SU-DHL-6 (cell line): ENCODE data around the gene HS6ST1.

ENCODE experiments used
- H2AFZ ChIP-seq: fragments of 200-600 bp; sonication (generic); 2 replicates; pipeline ENCODE4 v1.6.1; 2014; ENCODE audit warnings: low read depth, mild to moderate bottlenecking, moderate library complexity, mixed read lengths, antibody characterized with exemption, low read length; ENCODE audit not compliant: severe bottlenecking
- H3F3A ChIP-seq: fragments of 200-600 bp; shearing (Covaris generic); 2 replicates; pipeline ENCODE4 v1.6.0; 2016; ENCODE audit warnings: antibody characterized with exemption, mild to moderate bottlenecking; ENCODE audit not compliant: insufficient read depth
- H3K27ac ChIP-seq: fragments of 200-600 bp; sonication (generic); 2 replicates; pipeline ENCODE4 v1.5.1; 2016; ENCODE audit warnings: low read depth, mild to moderate bottlenecking, low read length, moderate library complexity, mixed read lengths
- H3K27me3 ChIP-seq: fragments of 200-600 bp; sonication (generic), shearing (Covaris generic); 2 replicates; pipeline ENCODE4 v1.6.0; 2014; ENCODE audit warnings: mild to moderate bottlenecking, low read length
- H3K36me3 ChIP-seq: fragments of 200-600 bp; sonication (generic); 2 replicates; pipeline ENCODE4 v1.6.1; 2014; ENCODE audit warnings: mild to moderate bottlenecking, low read length, mixed read lengths
- H3K4me2 ChIP-seq: fragments of 300-600, 200-600 bp; shearing (Covaris generic), sonication (generic); 2 replicates; pipeline ENCODE4 v1.6.0; 2014; ENCODE audit warnings: low read length, low read depth, mild to moderate bottlenecking; ENCODE audit not compliant: poor library complexity, severe bottlenecking
- H3K4me3 ChIP-seq: fragments of 200-600 bp; sonication (generic); 2 replicates; pipeline ENCODE4 v1.5.1; 2014; ENCODE audit warnings: antibody characterized with exemption, low read length, mild to moderate bottlenecking, mixed read lengths; ENCODE audit not compliant: insufficient read depth, poor library complexity, severe bottlenecking
- H3K79me2 ChIP-seq: fragments of 200-600 bp; sonication (generic); 2 replicates; pipeline ENCODE4 v1.6.1; 2014; ENCODE audit warnings: mild to moderate bottlenecking, low read length, moderate library complexity; ENCODE audit not compliant: insufficient read depth
- H3K9ac ChIP-seq: fragments of 200-600 bp; sonication (generic); 2 replicates; pipeline ENCODE4 v1.7.0; 2014; ENCODE audit warnings: mild to moderate bottlenecking, low read length
- H3K9me2 ChIP-seq: fragments of 200-600 bp; sonication (generic); replicated peaks from 2 replicates; pipeline ENCODE4 v1.6.1; 2014; ENCODE audit warnings: low read length; ENCODE audit not compliant: insufficient read depth
- H3K9me3 ChIP-seq: fragments of 200-600 bp; sonication (generic); 2 replicates; pipeline ENCODE4 v1.6.1; 2014; ENCODE audit warnings: low read length, mixed read lengths; ENCODE audit not compliant: insufficient read depth
- H4K20me1 ChIP-seq: fragments of 200-600 bp; sonication (generic); 2 replicates; pipeline ENCODE4 v1.6.1; 2014; ENCODE audit warnings: low read depth, mild to moderate bottlenecking, antibody characterized with exemption, low read length, moderate library complexity, mixed read lengths
- EZH2phosphoT487 ChIP-seq: fragments of 200-600 bp; sonication (generic), shearing (Covaris generic); conservative IDR thresholded peaks from 2 replicates; pipeline ENCODE4 v1.6.1; 2018; ENCODE audit warnings: mild to moderate bottlenecking, antibody characterized with exemption, low read length, moderate library complexity, mixed read lengths
- TF ChIP-seq, protein P1 (sequence below): fragments of 200-600 bp; sonication (generic); IDR thresholded peaks from one replicate; pipeline ENCODE4 v1.5.1; 2017; ENCODE audit warnings: antibody characterized with exemption, mild to moderate bottlenecking, low read length, moderate library complexity; ENCODE audit not compliant: insufficient read depth, poor library complexity, severe bottlenecking

Gene HS6ST1

DNA sequence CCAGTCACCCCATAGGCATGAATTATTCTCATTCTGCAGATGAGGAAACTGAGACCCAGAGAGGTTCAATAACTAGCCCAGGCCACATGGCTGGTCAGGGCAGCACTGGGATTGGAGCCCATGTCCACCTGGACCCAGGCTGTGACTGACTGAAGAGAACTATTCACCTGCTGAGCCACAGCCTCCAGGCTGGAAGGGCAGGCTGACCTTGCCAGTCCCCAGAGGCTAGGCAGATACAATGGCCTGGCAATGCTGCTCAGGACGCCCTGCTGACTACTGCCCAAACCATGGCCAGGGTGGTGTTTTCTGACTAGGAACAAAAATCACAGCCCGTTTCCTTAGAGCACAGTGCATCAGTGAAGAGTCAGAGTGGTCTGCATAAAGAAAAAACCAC lies 36.8 kb downstream of the HS6ST1 start:
- no peak overlapping the region for H2AFZ ChIP-seq
- no peaks in the 10 kb centered on the region for H3K9me2 ChIP-seq
- no peaks in the 10 kb centered on the region for H3K27me3 ChIP-seq
- no peak overlapping the region for H3K4me3 ChIP-seq
- no peaks in the 10 kb centered on the region for H3K36me3 ChIP-seq
- H3K27ac ChIP-seq, result no peak overlapping the region
- TF ChIP-seq, protein P1, sequence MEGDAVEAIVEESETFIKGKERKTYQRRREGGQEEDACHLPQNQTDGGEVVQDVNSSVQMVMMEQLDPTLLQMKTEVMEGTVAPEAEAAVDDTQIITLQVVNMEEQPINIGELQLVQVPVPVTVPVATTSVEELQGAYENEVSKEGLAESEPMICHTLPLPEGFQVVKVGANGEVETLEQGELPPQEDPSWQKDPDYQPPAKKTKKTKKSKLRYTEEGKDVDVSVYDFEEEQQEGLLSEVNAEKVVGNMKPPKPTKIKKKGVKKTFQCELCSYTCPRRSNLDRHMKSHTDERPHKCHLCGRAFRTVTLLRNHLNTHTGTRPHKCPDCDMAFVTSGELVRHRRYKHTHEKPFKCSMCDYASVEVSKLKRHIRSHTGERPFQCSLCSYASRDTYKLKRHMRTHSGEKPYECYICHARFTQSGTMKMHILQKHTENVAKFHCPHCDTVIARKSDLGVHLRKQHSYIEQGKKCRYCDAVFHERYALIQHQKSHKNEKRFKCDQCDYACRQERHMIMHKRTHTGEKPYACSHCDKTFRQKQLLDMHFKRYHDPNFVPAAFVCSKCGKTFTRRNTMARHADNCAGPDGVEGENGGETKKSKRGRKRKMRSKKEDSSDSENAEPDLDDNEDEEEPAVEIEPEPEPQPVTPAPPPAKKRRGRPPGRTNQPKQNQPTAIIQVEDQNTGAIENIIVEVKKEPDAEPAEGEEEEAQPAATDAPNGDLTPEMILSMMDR, result no peak
- no peak for TF ChIP-seq EZH2phosphoT487
- no peaks in the 10 kb centered on the region for H3K79me2 ChIP-seq
- H3K9me3 ChIP-seq, result no peaks in the 10 kb centered on the region
- H4K20me1 ChIP-seq, result no peaks in the 10 kb centered on the region; the same call in 1 of the 2 replicates
- H3K9ac ChIP-seq, result no peak overlapping the region
- no peaks in the 10 kb centered on the region for H3F3A ChIP-seq
- no peak overlapping the region for H3K4me2 ChIP-seq

DNA sequence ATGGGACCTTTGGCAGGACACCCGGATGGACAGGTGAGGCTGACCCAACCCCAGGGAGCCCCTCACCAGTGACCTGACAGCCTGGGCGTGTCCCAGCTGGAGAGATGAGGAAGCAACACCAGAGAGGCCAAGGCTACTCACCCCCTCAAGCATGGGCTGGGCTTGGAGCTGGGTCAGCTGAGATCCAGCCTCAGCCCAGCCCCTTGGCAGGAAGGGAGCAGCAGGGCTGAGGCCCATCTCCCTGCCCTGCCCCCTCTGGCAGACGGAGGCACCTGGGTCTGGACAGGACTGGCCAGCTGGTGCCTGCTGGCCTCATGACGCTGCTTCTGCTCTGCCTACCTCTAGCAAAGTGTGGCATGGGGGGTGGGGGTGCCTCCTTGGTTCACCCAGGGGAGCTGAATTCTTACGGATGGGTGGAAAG lies 37.8 kb downstream of the HS6ST1 start:
- no peak overlapping the region for H3K27ac ChIP-seq
- TF ChIP-seq, protein P1, result no peak
- TF ChIP-seq EZH2phosphoT487, result no peak
- H3K9ac ChIP-seq, result no peak overlapping the region
- H2AFZ ChIP-seq, result no peak overlapping the region
- no peaks in the 10 kb centered on the region for H3K36me3 ChIP-seq
- H4K20me1 ChIP-seq, result no peaks in the 10 kb centered on the region; the same call in 1 of the 2 replicates
- no peak overlapping the region for H3K4me2 ChIP-seq
- H3F3A ChIP-seq, result no peaks in the 10 kb centered on the region
- no peaks in the 10 kb centered on the region for H3K9me3 ChIP-seq
- no peaks in the 10 kb centered on the region for H3K27me3 ChIP-seq
- H3K4me3 ChIP-seq, result no peak overlapping the region
- no peaks in the 10 kb centered on the region for H3K9me2 ChIP-seq
- H3K79me2 ChIP-seq, result no peaks in the 10 kb centered on the region

DNA sequence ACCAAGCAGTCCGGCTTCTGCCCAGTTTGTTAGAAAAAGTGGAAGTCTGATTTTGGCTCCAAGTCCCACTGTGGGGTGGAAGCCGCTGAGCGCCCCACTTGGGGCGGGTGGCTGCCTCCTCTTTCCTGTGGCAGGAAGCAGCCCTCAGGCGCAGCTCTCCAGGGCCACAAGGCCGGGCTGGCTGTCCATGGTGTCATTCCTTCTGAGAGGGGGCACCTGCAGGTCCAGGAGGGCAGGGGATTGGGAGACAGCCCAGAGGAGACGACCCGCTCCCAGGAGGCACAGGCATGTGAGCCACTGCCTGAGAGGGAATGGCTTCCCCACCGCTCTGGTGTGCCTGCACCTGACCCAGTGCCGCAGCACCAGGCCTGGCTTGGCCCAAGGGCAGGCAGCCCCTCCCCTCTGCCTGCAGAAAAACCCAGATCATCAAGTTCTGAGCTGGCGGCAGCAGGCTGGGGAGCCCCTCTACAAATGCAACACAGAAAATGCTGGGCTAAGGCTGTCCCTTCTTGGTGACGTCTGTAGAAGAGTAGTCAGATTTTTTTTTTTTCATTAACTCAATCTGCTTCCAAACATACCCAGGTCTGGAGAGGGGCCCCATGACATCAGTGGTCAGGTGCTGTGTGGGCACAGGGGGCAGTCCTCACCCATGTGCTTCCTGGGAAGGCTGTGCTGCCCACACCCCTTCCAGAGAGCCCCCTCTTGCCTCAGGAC lies 38.4 kb downstream of the HS6ST1 start:
- H3K27ac ChIP-seq, result no peak overlapping the region
- H3K36me3 ChIP-seq, result no peaks in the 10 kb centered on the region
- H3K4me2 ChIP-seq, result no peak overlapping the region
- no peaks in the 10 kb centered on the region for H3K9me2 ChIP-seq
- no peak for TF ChIP-seq EZH2phosphoT487
- TF ChIP-seq, protein P1, result no peak
- H3F3A ChIP-seq, result no peaks in the 10 kb centered on the region
- no peaks in the 10 kb centered on the region for H3K79me2 ChIP-seq
- no peaks in the 10 kb centered on the region for H3K9me3 ChIP-seq
- no peak overlapping the region for H3K9ac ChIP-seq
- no peaks in the 10 kb centered on the region for H3K27me3 ChIP-seq
- H2AFZ ChIP-seq, result no peak overlapping the region
- no peak overlapping the region for H3K4me3 ChIP-seq
- no peaks in the 10 kb centered on the region; the same call in 1 of the 2 replicates for H4K20me1 ChIP-seq
